Erythroblast (primary cell): ENCODE data around the gene PLD3.

Source experiments
- GATA1 ChIP-seq: IDR thresholded peaks from 2 replicates; pipeline ENCODE4 v1.6.1; 2011; ENCODE audit warnings: low read depth, mild to moderate bottlenecking, control low read depth, low read length, moderate library complexity
- POLR2A ChIP-seq: IDR thresholded peaks from 2 replicates; pipeline ENCODE4 v1.6.1; 2011; ENCODE audit warnings: mild to moderate bottlenecking, low read length

- TF ChIP-seq POLR2A: no peak
- TF ChIP-seq GATA1: no peak
Measured at GRCh38 chr19:40419066-40419612, 70.6 kb downstream of the PLD3 start.
